Activated CD8-positive, alpha-beta memory T cell treated with anti-CD3 and anti-CD28 coated beads, Interleukin-2, amount 10 ng/mL, durations not matched to agents 7 days and 5 days (primary cell): ENCODE results near the gene ACTR3. TPM values are rescaled to one million over a fixed set of nuclear protein-coding genes. Genes with fewer than 3 reads are reported as not detected.

Experiments used
- ATAC-seq: fragments of 150-1000 bp; cut with Tn5 transposase; one replicate; pipeline ENCODE4 v1.10.0; 2021; ENCODE audit warnings: moderate library complexity
- CTCF ChIA-PET: fragments of 350-600 bp; sonication (Branson Sonifier 250); formaldehyde crosslinking; loops from one replicate; lab custom pipeline; 2021; ENCODE audit warnings: antibody characterized with exemption; lab: Charles Lee
- DNase-seq: peaks from one replicate; pipeline ENCODE4 v3.0.0-alpha.2; 2020
- H3K27ac Mint-ChIP-seq: one replicate; pipeline ENCODE4 v1.8.0; 2021; ENCODE audit warnings: mild to moderate bottlenecking, mixed read lengths
- H3K27me3 Mint-ChIP-seq: one replicate; pipeline ENCODE4 v1.8.0; 2021; ENCODE audit warnings: mixed read lengths
- H3K36me3 Mint-ChIP-seq: one replicate; pipeline ENCODE4 v1.8.0; 2021; ENCODE audit warnings: mild to moderate bottlenecking, mixed read lengths
- H3K4me1 Mint-ChIP-seq: one replicate; pipeline ENCODE4 v1.8.0; 2021; ENCODE audit warnings: mixed read lengths
- H3K4me3 Mint-ChIP-seq: one replicate; pipeline ENCODE4 v1.8.0; 2021; ENCODE audit warnings: mild to moderate bottlenecking, moderate library complexity, mixed read lengths
- H3K9me3 Mint-ChIP-seq: one replicate; pipeline ENCODE4 v1.8.0; 2022; ENCODE audit warnings: low read depth, mixed read lengths
- total RNA-seq, 2 experiments: library from RNA; stranded (reverse); gene quantifications; one replicate each; pipeline ENCODE4 v1.2.3, GENCODE V29; 2021

Gene ACTR3
- total RNA-seq, 2 experiments from 2014 or later = 511 to 626 TPM

GRCh38 chr2:113895819-113896563 lies 6.1 kb downstream of the ACTR3 start:
- DNase-seq = no peak
- Mint-ChIP-seq H3K27ac (peak overlapping the region; percentile 70), H3K4me1 (peaks cover 81% of the 10 kb centered on the region), H3K27me3 (no peaks in the 10 kb centered on the region), H3K36me3 (peaks cover 71% of the 10 kb centered on the region), H3K4me3 (peak overlapping the region; percentile 92), H3K9me3 (no peaks in the 10 kb centered on the region)
- peak; percentile 43 for ATAC-seq
- CTCF ChIA-PET = interaction anchor here (0.5 kb wide), 1 partner anchor 38 kb away, joined by 3 read pairs; no protein-coding TSS in a partner anchor

GRCh38 chr2:113896791-113897190 lies 6.9 kb downstream of the ACTR3 start:
- Mint-ChIP-seq H3K27me3 (no peaks in the 10 kb centered on the region), H3K4me1 (peaks cover 86% of the 10 kb centered on the region), H3K36me3 (peaks cover 68% of the 10 kb centered on the region), H3K9me3 (no peaks in the 10 kb centered on the region), H3K4me3 (peak overlapping the region; percentile 92), H3K27ac (peak overlapping the region; percentile 56)
- no peak for ATAC-seq
- CTCF ChIA-PET = interaction anchor here (0.6 to 1.4 kb wide), 2 partner anchors 8 to 340 kb away, joined by 3 to 4 read pairs; no protein-coding TSS in a partner anchor
- DNase-seq = no peak

GRCh38 chr2:113898081-113898480 lies 8.2 kb downstream of the ACTR3 start:
- peak overlapping the region; percentile 21 for H3K27ac Mint-ChIP-seq
- CTCF ChIA-PET = interaction anchor here (1.4 kb wide), 1 partner anchor 10 kb away, joined by 4 read pairs; no protein-coding TSS in a partner anchor
- peaks cover 61% of the 10 kb centered on the region for H3K36me3 Mint-ChIP-seq
- DNase-seq = no peak
- ATAC-seq = no peak
- peaks cover 87% of the 10 kb centered on the region for H3K4me1 Mint-ChIP-seq
- no peaks in the 10 kb centered on the region for H3K9me3 Mint-ChIP-seq
- H3K27me3 Mint-ChIP-seq = no peaks in the 10 kb centered on the region
- H3K4me3 Mint-ChIP-seq = peak overlapping the region; percentile 46

- ATAC-seq (no peak), DNase-seq (no peak)
- Mint-ChIP-seq H3K4me1 (peaks cover 87% of the 10 kb centered on the region), H3K9me3 (no peaks in the 10 kb centered on the region), H3K27ac (no peak overlapping the region), H3K4me3 (no peak overlapping the region), H3K27me3 (no peaks in the 10 kb centered on the region), H3K36me3 (peaks cover 58% of the 10 kb centered on the region)
- CTCF ChIA-PET = interaction anchor here (1.2 kb wide), 1 partner anchor 9 kb away, joined by 3 read pairs; no protein-coding TSS in a partner anchor
Measured at GRCh38 chr2:113899166-113899565, 9.3 kb downstream of the ACTR3 start.

GRCh38 chr2:113901943-113902342 lies 12.1 kb downstream of the ACTR3 start:
- H3K4me3 Mint-ChIP-seq = no peak overlapping the region
- DNase-seq (no peak), ATAC-seq (no peak)
- peaks cover 82% of the 10 kb centered on the region for H3K4me1 Mint-ChIP-seq
- peaks cover 59% of the 10 kb centered on the region for H3K36me3 Mint-ChIP-seq
- CTCF ChIA-PET = interaction anchor here (1.6 kb wide), 1 partner anchor 11 kb away, joined by 3 read pairs; no protein-coding TSS in a partner anchor
- no peaks in the 10 kb centered on the region for H3K27me3 Mint-ChIP-seq
- H3K9me3 Mint-ChIP-seq = no peaks in the 10 kb centered on the region
- H3K27ac Mint-ChIP-seq = peak overlapping the region; percentile 11

- H3K27me3 Mint-ChIP-seq = no peaks in the 10 kb centered on the region
- H3K27ac Mint-ChIP-seq = no peak overlapping the region
- no peak for DNase-seq
- peaks cover 78% of the 10 kb centered on the region for H3K4me1 Mint-ChIP-seq
- ATAC-seq = no peak
- peaks cover 52% of the 10 kb centered on the region for H3K36me3 Mint-ChIP-seq
- no peaks in the 10 kb centered on the region for H3K9me3 Mint-ChIP-seq
- H3K4me3 Mint-ChIP-seq = no peak overlapping the region
- CTCF ChIA-PET = interaction anchor here (1.2 kb wide), 1 partner anchor 150 kb away, joined by 3 read pairs; the partner anchor contains the start of gene SLC35F5
Measured at GRCh38 chr2:113905886-113906285, 16.0 kb downstream of the ACTR3 start.

GRCh38 chr2:113906647-113907046 lies 16.8 kb downstream of the ACTR3 start:
- H3K36me3 Mint-ChIP-seq = peaks cover 51% of the 10 kb centered on the region
- CTCF ChIA-PET = interaction anchor here (0.9 to 1.2 kb wide), 2 partner anchors 58 to 60 kb away, joined by 3 to 5 read pairs; no protein-coding TSS in a partner anchor

GRCh38 chr2:113907297-113907696 lies 17.4 kb downstream of the ACTR3 start:
- no peak overlapping the region for H3K27ac Mint-ChIP-seq
- H3K4me1 Mint-ChIP-seq = peaks cover 70% of the 10 kb centered on the region
- CTCF ChIA-PET = interaction anchor here (0.9 to 1.2 kb wide), 3 partner anchors 14 to 59 kb away, joined by 3 to 5 read pairs (median 5); no protein-coding TSS in a partner anchor
- peaks cover 48% of the 10 kb centered on the region for H3K36me3 Mint-ChIP-seq
- DNase-seq = no peak
- no peak for ATAC-seq
- H3K27me3 Mint-ChIP-seq = no peaks in the 10 kb centered on the region
- no peaks in the 10 kb centered on the region for H3K9me3 Mint-ChIP-seq
- no peak overlapping the region for H3K4me3 Mint-ChIP-seq

More at GRCh38 chr2:113906647-113907046, 16.8 kb downstream of the ACTR3 start:
- ATAC-seq = no peak
- H3K4me3 Mint-ChIP-seq = no peak overlapping the region
- H3K4me1 Mint-ChIP-seq = peaks cover 73% of the 10 kb centered on the region
- no peak overlapping the region for H3K27ac Mint-ChIP-seq
- no peak for DNase-seq
- H3K9me3 Mint-ChIP-seq = no peaks in the 10 kb centered on the region
- no peaks in the 10 kb centered on the region for H3K27me3 Mint-ChIP-seq

GRCh38 chr2:113910110-113910717 lies 20.3 kb downstream of the ACTR3 start:
- Mint-ChIP-seq H3K4me3 (no peak overlapping the region), H3K27ac (peak overlapping the region; percentile 42), H3K4me1 (peaks cover 63% of the 10 kb centered on the region), H3K9me3 (no peaks in the 10 kb centered on the region), H3K27me3 (no peaks in the 10 kb centered on the region), H3K36me3 (peaks cover 52% of the 10 kb centered on the region)
- CTCF ChIA-PET = interaction anchor here (1.2 kb wide), 1 partner anchor 42 kb away, joined by 3 read pairs; no protein-coding TSS in a partner anchor
- peak; percentile 79 for ATAC-seq
- peak; percentile 64 for DNase-seq

- Mint-ChIP-seq H3K27ac (no peak overlapping the region), H3K36me3 (peaks cover 49% of the 10 kb centered on the region), H3K27me3 (no peaks in the 10 kb centered on the region), H3K4me1 (peaks cover 63% of the 10 kb centered on the region), H3K4me3 (no peak overlapping the region), H3K9me3 (no peaks in the 10 kb centered on the region)
- DNase-seq (no peak), ATAC-seq (no peak)
- CTCF ChIA-PET = no interaction called here
Measured at GRCh38 chr2:113910967-113911678, 21.2 kb downstream of the ACTR3 start.

- no peak for DNase-seq
- Mint-ChIP-seq H3K27ac (no peak overlapping the region), H3K4me1 (peaks cover 54% of the 10 kb centered on the region), H3K27me3 (no peaks in the 10 kb centered on the region), H3K4me3 (no peak overlapping the region), H3K9me3 (no peaks in the 10 kb centered on the region), H3K36me3 (peaks cover 62% of the 10 kb centered on the region)
- CTCF ChIA-PET = interaction anchor here (1.2 kb wide), 1 partner anchor 36 kb away, joined by 3 read pairs; no protein-coding TSS in a partner anchor
- ATAC-seq = no peak
Measured at GRCh38 chr2:113915082-113915819, 25.4 kb downstream of the ACTR3 start.

GRCh38 chr2:113918229-113918628 lies 28.3 kb downstream of the ACTR3 start:
- H3K27me3 Mint-ChIP-seq = no peaks in the 10 kb centered on the region
- CTCF ChIA-PET = interaction anchor here (0.7 kb wide), 1 partner anchor 29 kb away, joined by 3 read pairs; no protein-coding TSS in a partner anchor

More at GRCh38 chr2:113918229-113918628, 28.3 kb downstream of the ACTR3 start:
- Mint-ChIP-seq H3K4me1 (peaks cover 40% of the 10 kb centered on the region), H3K27ac (no peak overlapping the region), H3K4me3 (no peak overlapping the region), H3K9me3 (no peaks in the 10 kb centered on the region), H3K36me3 (peaks cover 48% of the 10 kb centered on the region)
- no peak for DNase-seq
- no peak for ATAC-seq
